ENCODE measurements around the gene PSEN2. TPM values are rescaled to one million over a fixed set of nuclear protein-coding genes. Genes with fewer than 3 reads are reported as not detected.

The PSEN2 gene
- 15.1 and 20.5 TPM in 2 replicates for total RNA-seq

GRCh38 chr1:226870401-226871279 lies at the start of gene PSEN2:
PSEN2 (plus strand) TSS chr1:226870616; CDS start chr1:226881908, 11,292 bp downstream.

GRCh38 chr1:226940029-226940805 lies 69.8 kb downstream of the PSEN2 start, which contains the start of gene COQ8A:
COQ8A (plus strand) TSS chr1:226940294; CDS start chr1:226961386, 21,092 bp downstream.

Other genes with a start within 250 kb of the PSEN2 start
- gene ITPKB, start 131.3 kb upstream of the PSEN2 start, total RNA-seq, result 2.7 and 3.2 TPM in 2 replicates
- gene COQ8A, start 69.7 kb downstream of the PSEN2 start, total RNA-seq, result 4.1 and 4.2 TPM in 2 replicates

Measured in smooth muscle cell of the umbilical artery (primary cell).